Keratinocyte (primary cell): Measurements from ENCODE around the gene TBCA.

Source experiments
- CTCF ChIP-seq, 3 experiments: IDR thresholded peaks in 1 of 3; conservative IDR thresholded peaks in 1 of 3; optimal IDR thresholded peaks in 1 of 3; 2 replicates in 2 of 3; 3 replicates in 1 of 3; pipeline versions ENCODE3 to v1.5.1; 2011; ENCODE audit warnings: low read length in 3 of 3, mild to moderate bottlenecking in 3 of 3, moderate library complexity in 2 of 3, control low read depth in 1 of 3, inconsistent platforms in 1 of 3; ENCODE audit not compliant: insufficient read depth in 2 of 3; ENCODE audit errors: extremely low read depth in 1 of 3
- EZH2 ChIP-seq: IDR thresholded peaks from one replicate; pipeline ENCODE4 v1.6.1; 2012; ENCODE audit warnings: inconsistent platforms, mild to moderate bottlenecking, low read length, moderate library complexity

- no peak for TF ChIP-seq CTCF (optimal IDR thresholded peaks at IDR 0.05 in 1 of 3, IDR thresholded peaks at IDR 0.05 in 1 of 3, conservative IDR thresholded peaks at IDR 0.05 in 1 of 3; ENCODE audit: extremely low read depth in 1 of 3, insufficient read depth in 2 of 3, low read length in 3 of 3)
- TF ChIP-seq EZH2 = no peak
These were observed 92.9 kb downstream of the TBCA start for GRCh38 chr5:77683171-77683732.
